Activated naive CD8-positive, alpha-beta T cell (primary cell): ENCODE results near the gene SLCO3A1.

ENCODE experiments used
- H3K27ac Mint-ChIP-seq: one replicate; pipeline ENCODE4 v1.8.0; 2021; ENCODE audit warnings: mixed read lengths
- H3K27me3 Mint-ChIP-seq: one replicate; pipeline ENCODE4 v1.8.0; 2021; ENCODE audit warnings: mixed read lengths
- H3K36me3 Mint-ChIP-seq: one replicate; pipeline ENCODE4 v1.8.0; 2021; ENCODE audit warnings: mixed read lengths
- H3K4me1 Mint-ChIP-seq: one replicate; pipeline ENCODE4 v1.8.0; 2021; ENCODE audit warnings: low read depth, mixed read lengths
- H3K4me3 Mint-ChIP-seq: one replicate; pipeline ENCODE4 v1.8.0; 2021; ENCODE audit warnings: mild to moderate bottlenecking, mixed read lengths
- H3K9me3 Mint-ChIP-seq: one replicate; pipeline ENCODE4 v1.8.0; 2021; ENCODE audit warnings: low read depth, mixed read lengths

Gene SLCO3A1

GRCh38 chr15:92034227-92034626, 180.7 kb downstream of the SLCO3A1 start:
- no peaks in the 10 kb centered on the region for H3K27me3 Mint-ChIP-seq
- H3K9me3 Mint-ChIP-seq, result peaks cover 3% of the 10 kb centered on the region
- no peak overlapping the region for H3K27ac Mint-ChIP-seq
- peaks cover 9% of the 10 kb centered on the region for H3K4me1 Mint-ChIP-seq
- no peak overlapping the region for H3K4me3 Mint-ChIP-seq
- H3K36me3 Mint-ChIP-seq, result peaks cover 9% of the 10 kb centered on the region

GRCh38 chr15:92035551-92035950, 182.0 kb downstream of the SLCO3A1 start:
- Mint-ChIP-seq H3K27me3 (no peaks in the 10 kb centered on the region), H3K27ac (no peak overlapping the region)

GRCh38 chr15:92035961-92036360, 182.5 kb downstream of the SLCO3A1 start:
- Mint-ChIP-seq H3K9me3 (peaks cover 6% of the 10 kb centered on the region), H3K4me3 (no peak overlapping the region), H3K36me3 (peaks cover 9% of the 10 kb centered on the region), H3K4me1 (peaks cover 11% of the 10 kb centered on the region), H3K27ac (no peak overlapping the region), H3K27me3 (no peaks in the 10 kb centered on the region)

More at GRCh38 chr15:92035551-92035950, 182.0 kb downstream of the SLCO3A1 start:
- peaks cover 9% of the 10 kb centered on the region for H3K4me1 Mint-ChIP-seq
- H3K9me3 Mint-ChIP-seq, result peaks cover 6% of the 10 kb centered on the region
- no peak overlapping the region for H3K4me3 Mint-ChIP-seq
- peaks cover 9% of the 10 kb centered on the region for H3K36me3 Mint-ChIP-seq

GRCh38 chr15:92037491-92037890, 184.0 kb downstream of the SLCO3A1 start:
- peaks cover 16% of the 10 kb centered on the region for H3K4me1 Mint-ChIP-seq
- peaks cover 7% of the 10 kb centered on the region for H3K36me3 Mint-ChIP-seq
- H3K27me3 Mint-ChIP-seq, result no peaks in the 10 kb centered on the region
- H3K4me3 Mint-ChIP-seq, result no peak overlapping the region
- H3K27ac Mint-ChIP-seq, result no peak overlapping the region
- peaks cover 6% of the 10 kb centered on the region for H3K9me3 Mint-ChIP-seq

GRCh38 chr15:92040350-92040749, 186.8 kb downstream of the SLCO3A1 start:
- Mint-ChIP-seq H3K27ac (no peak overlapping the region), H3K27me3 (no peaks in the 10 kb centered on the region), H3K4me3 (no peak overlapping the region), H3K4me1 (peaks cover 23% of the 10 kb centered on the region), H3K9me3 (peaks cover 6% of the 10 kb centered on the region), H3K36me3 (peaks cover 4% of the 10 kb centered on the region)

GRCh38 chr15:92041371-92041770, 187.9 kb downstream of the SLCO3A1 start:
- peaks cover 23% of the 10 kb centered on the region for H3K4me1 Mint-ChIP-seq
- peaks cover 6% of the 10 kb centered on the region for H3K9me3 Mint-ChIP-seq
- no peak overlapping the region for H3K4me3 Mint-ChIP-seq
- H3K27me3 Mint-ChIP-seq, result no peaks in the 10 kb centered on the region
- H3K27ac Mint-ChIP-seq, result no peak overlapping the region
- peaks cover 4% of the 10 kb centered on the region for H3K36me3 Mint-ChIP-seq

GRCh38 chr15:92043283-92043682, 189.8 kb downstream of the SLCO3A1 start:
- no peak overlapping the region for H3K4me3 Mint-ChIP-seq
- H3K9me3 Mint-ChIP-seq, result peaks cover 6% of the 10 kb centered on the region
- no peaks in the 10 kb centered on the region for H3K27me3 Mint-ChIP-seq
- no peaks in the 10 kb centered on the region for H3K36me3 Mint-ChIP-seq
- H3K27ac Mint-ChIP-seq, result no peak overlapping the region
- peaks cover 23% of the 10 kb centered on the region for H3K4me1 Mint-ChIP-seq

GRCh38 chr15:92044203-92044909, 190.8 kb downstream of the SLCO3A1 start:
- H3K27me3 Mint-ChIP-seq, result no peaks in the 10 kb centered on the region
- peaks cover 23% of the 10 kb centered on the region for H3K4me1 Mint-ChIP-seq
- no peak overlapping the region for H3K27ac Mint-ChIP-seq
- H3K9me3 Mint-ChIP-seq, result peaks cover 1% of the 10 kb centered on the region
- no peaks in the 10 kb centered on the region for H3K36me3 Mint-ChIP-seq
- no peak overlapping the region for H3K4me3 Mint-ChIP-seq

- no peak overlapping the region for H3K27ac Mint-ChIP-seq
- H3K4me3 Mint-ChIP-seq, result no peak overlapping the region
- H3K4me1 Mint-ChIP-seq, result peaks cover 10% of the 10 kb centered on the region
- H3K36me3 Mint-ChIP-seq, result no peaks in the 10 kb centered on the region
- H3K27me3 Mint-ChIP-seq, result no peaks in the 10 kb centered on the region
- no peaks in the 10 kb centered on the region for H3K9me3 Mint-ChIP-seq
Measured at GRCh38 chr15:92047900-92048299, 194.4 kb downstream of the SLCO3A1 start.

- Mint-ChIP-seq H3K4me1 (peaks cover 5% of the 10 kb centered on the region), H3K4me3 (no peak overlapping the region), H3K27me3 (no peaks in the 10 kb centered on the region), H3K9me3 (no peaks in the 10 kb centered on the region), H3K36me3 (no peaks in the 10 kb centered on the region), H3K27ac (no peak overlapping the region)
Measured at GRCh38 chr15:92048739-92049138, 195.2 kb downstream of the SLCO3A1 start.

GRCh38 chr15:92049290-92049989, 195.9 kb downstream of the SLCO3A1 start:
- Mint-ChIP-seq H3K36me3 (no peaks in the 10 kb centered on the region), H3K27me3 (no peaks in the 10 kb centered on the region), H3K9me3 (no peaks in the 10 kb centered on the region), H3K4me1 (no peaks in the 10 kb centered on the region), H3K27ac (no peak overlapping the region), H3K4me3 (no peak overlapping the region)

- Mint-ChIP-seq H3K4me1 (no peaks in the 10 kb centered on the region), H3K27ac (no peak overlapping the region), H3K4me3 (no peak overlapping the region), H3K36me3 (no peaks in the 10 kb centered on the region), H3K9me3 (no peaks in the 10 kb centered on the region), H3K27me3 (no peaks in the 10 kb centered on the region)
Measured at GRCh38 chr15:92050220-92050898, 196.9 kb downstream of the SLCO3A1 start.

- H3K27ac Mint-ChIP-seq, result no peak overlapping the region
Measured at GRCh38 chr15:92051716-92052115, 198.2 kb downstream of the SLCO3A1 start.

GRCh38 chr15:92053753-92054316, 200.3 kb downstream of the SLCO3A1 start:
- Mint-ChIP-seq H3K9me3 (no peaks in the 10 kb centered on the region), H3K4me3 (no peak overlapping the region), H3K27ac (no peak overlapping the region), H3K27me3 (no peaks in the 10 kb centered on the region), H3K36me3 (peaks cover 4% of the 10 kb centered on the region), H3K4me1 (peaks cover 2% of the 10 kb centered on the region)

More at GRCh38 chr15:92051716-92052115, 198.2 kb downstream of the SLCO3A1 start:
- Mint-ChIP-seq H3K27me3 (no peaks in the 10 kb centered on the region), H3K4me1 (no peaks in the 10 kb centered on the region), H3K4me3 (no peak overlapping the region), H3K36me3 (peaks cover 4% of the 10 kb centered on the region), H3K9me3 (no peaks in the 10 kb centered on the region)

GRCh38 chr15:92056875-92057274, 203.4 kb downstream of the SLCO3A1 start:
- Mint-ChIP-seq H3K4me3 (no peak overlapping the region), H3K27ac (no peak overlapping the region), H3K36me3 (peaks cover 4% of the 10 kb centered on the region), H3K4me1 (peaks cover 2% of the 10 kb centered on the region), H3K27me3 (no peaks in the 10 kb centered on the region), H3K9me3 (no peaks in the 10 kb centered on the region)
